Mesothelial cell of epicardium (in vitro differentiated cells): ENCODE data around the gene PDE1C. TPM values are rescaled to one million over a fixed set of nuclear protein-coding genes. Genes with fewer than 3 reads are reported as not detected.

Experiments
- DNase-seq, 2 experiments: peaks; one replicate each; pipeline ENCODE4 v3.0.0; 2021; ENCODE audit warnings: low spot score in 2 of 2; ENCODE audit not compliant: unreplicated experiment in 2 of 2
- H3K27ac Mint-ChIP-seq: 2 replicates; pipeline ENCODE4 v1.8.0; 2021; ENCODE audit warnings: mixed read lengths
- H3K27me3 Mint-ChIP-seq: 2 replicates; pipeline ENCODE4 v1.8.0; 2021; ENCODE audit warnings: low read depth, mixed read lengths
- H3K36me3 Mint-ChIP-seq: 2 replicates; pipeline ENCODE4 v1.8.0; 2021; ENCODE audit warnings: mixed read lengths
- H3K4me1 Mint-ChIP-seq: 2 replicates; pipeline ENCODE4 v1.8.0; 2021; ENCODE audit warnings: mixed read lengths
- H3K4me3 Mint-ChIP-seq: 2 replicates; pipeline ENCODE4 v1.8.0; 2021; ENCODE audit warnings: mild to moderate bottlenecking, moderate library complexity, mixed read lengths
- H3K9me3 Mint-ChIP-seq: 2 replicates; pipeline ENCODE4 v1.8.0; 2021; ENCODE audit warnings: mixed read lengths
- CTCF ChIP-seq: fragments of 200-600 bp; sonication (generic); IDR thresholded peaks from one replicate; pipeline ENCODE4 v1.5.0; 2021; ENCODE audit warnings: antibody characterized with exemption; ENCODE audit not compliant: unreplicated experiment
- total RNA-seq: library from RNA; stranded (reverse); gene quantifications from 3 replicates; pipeline ENCODE4 v1.2.1, GENCODE V29; 2021

PDE1C gene
- total RNA-seq, 1 donor from 2014 or later, result 0.94 TPM

GRCh38 chr7:31979690-31980330, 90.4 kb downstream of the PDE1C start:
- no peak overlapping the region for H3K27ac Mint-ChIP-seq
- no peak overlapping the region for H3K4me3 Mint-ChIP-seq
- no peaks in the 10 kb centered on the region for H3K36me3 Mint-ChIP-seq
- H3K9me3 Mint-ChIP-seq, result peaks cover 19% of the 10 kb centered on the region
- DNase-seq, result no peak
- no peak for TF ChIP-seq CTCF
- H3K27me3 Mint-ChIP-seq, result peaks cover 15% of the 10 kb centered on the region
- no peaks in the 10 kb centered on the region for H3K4me1 Mint-ChIP-seq

DNA sequence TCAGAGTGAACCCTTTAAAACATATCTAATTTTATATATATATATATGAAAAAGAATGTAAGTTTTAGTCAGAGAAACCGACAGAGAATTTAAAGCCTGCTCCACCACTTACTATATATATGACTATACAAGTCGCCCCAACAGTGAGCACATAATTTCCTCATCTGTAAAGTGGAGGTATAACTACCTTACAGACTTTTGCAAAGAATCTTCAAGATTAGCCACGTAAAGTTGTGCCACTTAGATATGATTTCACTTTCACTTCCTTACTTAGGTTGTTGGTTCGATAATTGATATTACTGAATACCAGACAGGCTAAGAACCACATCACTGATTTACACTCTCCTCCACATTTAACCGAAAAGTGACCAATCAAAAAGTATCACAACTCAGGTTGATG, 94.7 kb downstream of the PDE1C start:
- no peaks in the 10 kb centered on the region for H3K36me3 Mint-ChIP-seq
- TF ChIP-seq CTCF, result no peak
- DNase-seq, result no peak
- H3K9me3 Mint-ChIP-seq, result peaks cover 17% of the 10 kb centered on the region
- H3K27me3 Mint-ChIP-seq, result peaks cover 19% of the 10 kb centered on the region
- no peak overlapping the region for H3K27ac Mint-ChIP-seq
- H3K4me3 Mint-ChIP-seq, result no peak overlapping the region
- H3K4me1 Mint-ChIP-seq, result no peaks in the 10 kb centered on the region

DNA sequence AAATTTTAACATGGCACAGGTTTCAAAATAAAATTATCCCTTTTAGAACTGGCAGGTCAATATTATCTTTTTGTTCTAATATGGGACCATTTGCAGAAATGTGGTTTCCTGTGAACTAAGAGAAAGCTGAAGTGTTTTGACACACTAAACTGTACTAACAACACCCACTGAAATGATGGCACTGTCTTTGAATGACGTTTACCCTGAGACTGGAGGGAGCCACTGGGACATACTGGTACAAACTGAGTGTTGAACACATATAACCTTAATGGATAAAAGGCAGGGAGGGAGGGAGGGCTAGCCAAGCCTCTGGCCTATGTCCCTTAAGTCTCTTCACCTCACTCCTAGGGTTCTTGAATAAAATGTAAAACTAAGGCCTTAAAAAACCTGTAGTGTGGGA, 95.9 kb downstream of the PDE1C start:
- Mint-ChIP-seq H3K9me3 (peaks cover 17% of the 10 kb centered on the region), H3K4me3 (no peak overlapping the region), H3K4me1 (no peaks in the 10 kb centered on the region), H3K27me3 (peaks cover 19% of the 10 kb centered on the region), H3K27ac (no peak overlapping the region), H3K36me3 (no peaks in the 10 kb centered on the region)
- TF ChIP-seq CTCF, result no peak
- DNase-seq, result no peak

- no peak overlapping the region for H3K4me3 Mint-ChIP-seq
- peaks cover 14% of the 10 kb centered on the region for H3K27me3 Mint-ChIP-seq
- no peaks in the 10 kb centered on the region for H3K4me1 Mint-ChIP-seq
- peaks cover 10% of the 10 kb centered on the region for H3K9me3 Mint-ChIP-seq
- DNase-seq, result no peak
- no peaks in the 10 kb centered on the region for H3K36me3 Mint-ChIP-seq
- no peak overlapping the region for H3K27ac Mint-ChIP-seq
- no peak for TF ChIP-seq CTCF
Measured at GRCh38 chr7:31971049-31971667, 99.0 kb downstream of the PDE1C start.

DNA sequence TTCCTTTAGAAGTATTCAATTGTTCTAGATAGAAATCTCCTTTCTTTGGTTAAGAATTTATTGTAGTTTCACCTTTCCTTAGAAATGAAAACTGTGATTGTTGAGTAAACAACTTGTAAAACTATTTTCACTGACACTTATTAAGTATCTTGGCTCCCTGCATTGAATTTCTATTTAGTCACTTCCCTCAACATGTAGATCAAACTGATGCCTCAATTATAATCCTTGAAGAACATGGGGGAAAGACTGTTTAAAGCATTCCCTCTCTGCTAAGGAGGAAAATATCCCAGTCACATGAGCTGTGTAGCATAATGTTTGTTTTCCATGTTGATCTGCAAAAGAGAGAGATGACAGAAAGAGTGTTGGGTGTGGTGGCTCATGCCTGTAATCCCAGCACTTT, 99.7 kb downstream of the PDE1C start:
- no peak for TF ChIP-seq CTCF
- DNase-seq, result no peak
- Mint-ChIP-seq H3K4me3 (no peak overlapping the region), H3K27ac (no peak overlapping the region), H3K36me3 (no peaks in the 10 kb centered on the region), H3K27me3 (peaks cover 9% of the 10 kb centered on the region), H3K4me1 (no peaks in the 10 kb centered on the region), H3K9me3 (peaks cover 10% of the 10 kb centered on the region)
